CD4-positive, alpha-beta T cell (primary cell): ENCODE results near the gene SCAMP3. TPM values are rescaled to one million over a fixed set of nuclear protein-coding genes. Genes with fewer than 3 reads are reported as not detected.
A peak's percentile ranks its signal among the peaks of the same experiment; 100 is the strongest.
"Not testable (repeated sequence)": the region's sequence is repeated elsewhere in the genome, so short reads cannot be mapped to it uniquely, and the experiment has no call there.

Source experiments
- ATAC-seq: fragments of 200-7000 bp; cut with Tn5 transposase; one replicate; pipeline ENCODE4 v1.10.0; 2022; ENCODE audit warnings: mild to moderate bottlenecking; ENCODE audit not compliant: poor library complexity
- CTCF ChIA-PET: fragments of 350-600 bp; sonication (Branson Sonifier 250); formaldehyde crosslinking; loops from one replicate; lab custom pipeline; 2021; ENCODE audit warnings: antibody characterized with exemption, inconsistent platforms; lab: Charles Lee
- POLR2A ChIA-PET: fragments of 350-600 bp; sonication (Branson Sonifier 250); formaldehyde crosslinking; loops from one replicate; lab custom pipeline; 2021; ENCODE audit warnings: antibody characterized with exemption, inconsistent platforms; lab: Charles Lee
- DNase-seq, 14 experiments: peaks; one replicate each; pipeline ENCODE4 v3.0.0-alpha.2; 2013 to 2020; ENCODE audit warnings: mixed read lengths in 2 of 14
- H3K27ac ChIP-seq, 2 donors: one replicate each; pipeline versions ENCODE4 v1.5.1 to v1.7.0; 2013; ENCODE audit warnings: low read length in 2 of 2, low read depth in 1 of 2, mild to moderate bottlenecking in 1 of 2
- H3K27me3 ChIP-seq, 2 experiments: 1 replicate in 1 of 2; 2 replicates in 1 of 2; pipeline versions ENCODE4 v1.6.1 to v1.7.0; 2013; ENCODE audit warnings: low read length in 2 of 2, control low read depth in 1 of 2, mild to moderate bottlenecking in 1 of 2, moderate library complexity in 1 of 2; ENCODE audit not compliant: insufficient read depth in 2 of 2, control insufficient read depth in 1 of 2
- H3K36me3 ChIP-seq: one replicate; pipeline ENCODE4 v1.6.1; 2013; ENCODE audit warnings: low read length, control low read depth; ENCODE audit not compliant: insufficient read depth
- H3K4me1 ChIP-seq: one replicate; pipeline ENCODE4 v1.6.1; 2013; ENCODE audit warnings: low read length, control low read depth; ENCODE audit not compliant: insufficient read depth
- H3K4me3 ChIP-seq: one replicate; pipeline ENCODE4 v1.5.1; 2013; ENCODE audit warnings: mild to moderate bottlenecking, low read length, moderate library complexity
- H3K9me3 ChIP-seq, 2 experiments: 1 replicate in 1 of 2; 2 replicates in 1 of 2; pipeline versions ENCODE4 v1.6.1 to v1.7.0; 2013; ENCODE audit warnings: low read length in 2 of 2, mild to moderate bottlenecking in 2 of 2, control low read depth in 1 of 2, moderate library complexity in 1 of 2; ENCODE audit not compliant: control insufficient read depth in 1 of 2, insufficient read depth in 1 of 2
- H3K27ac Mint-ChIP-seq: one replicate; pipeline ENCODE4 v1.8.0; 2020; ENCODE audit warnings: mixed read lengths
- H3K27me3 Mint-ChIP-seq: one replicate; pipeline ENCODE4 v1.8.0; 2021; ENCODE audit warnings: mixed read lengths
- H3K36me3 Mint-ChIP-seq: one replicate; pipeline ENCODE4 v1.8.0; 2021; ENCODE audit warnings: low read depth, mixed read lengths
- H3K4me1 Mint-ChIP-seq: one replicate; pipeline ENCODE4 v1.8.0; 2021; ENCODE audit warnings: low read depth, mixed read lengths
- H3K4me3 Mint-ChIP-seq: one replicate; pipeline ENCODE4 v1.8.0; 2020; ENCODE audit warnings: mild to moderate bottlenecking, mixed read lengths
- H3K9me3 Mint-ChIP-seq: one replicate; pipeline ENCODE4 v1.8.0; 2020; ENCODE audit warnings: mixed read lengths
- CTCF ChIP-seq: fragments of 200-600 bp; IDR thresholded peaks from one replicate; pipeline ENCODE4 v1.8.0; 2022; ENCODE audit warnings: antibody characterized with exemption, mild to moderate bottlenecking
- intact Hi-C, 2 experiments: fragments of 100-400 bp; cut with DNase I in 1 of 2; cut with micrococcal nuclease in 1 of 2; formaldehyde crosslinking; loops; one replicate each; pipeline versions ENCODE4 v1.15.1 to v1.9.0; 2023 to 2025; cut with DNase I, micrococcal nuclease
- total RNA-seq, 174 experiments: library from RNA in 2 of 174; stranded (reverse) in 2 of 174; gene quantifications; one replicate each; pipeline ENCODE4 v1.2.3 and lab custom pipeline; 2021 to 2026

Gene SCAMP3
- total RNA-seq, 2 experiments from 2014 or later = 54.8 to 55.6 TPM

GRCh38 chr1:155232001-155232978, 29.9 kb downstream of the SCAMP3 start:
- CTCF ChIA-PET = interaction anchor here (0.7 kb wide), 1 partner anchor 38 kb away, joined by 3 read pairs; no protein-coding TSS in a partner anchor
- H3K27ac Mint-ChIP-seq, ATAC-seq, H3K4me3 ChIP-seq, H3K9me3 Mint-ChIP-seq, H3K27me3 ChIP-seq, POLR2A ChIA-PET, H3K9me3 ChIP-seq, H3K27ac ChIP-seq, intact Hi-C loops, DNase-seq, H3K4me3 Mint-ChIP-seq, H3K27me3 Mint-ChIP-seq: not testable (repeated sequence)
- H3K36me3 ChIP-seq = peaks cover 16% of the 10 kb centered on the region
- Mint-ChIP-seq H3K4me1 (peaks cover 18% of the 10 kb centered on the region), H3K36me3 (peaks cover 19% of the 10 kb centered on the region)
- peaks cover 24% of the 10 kb centered on the region for H3K4me1 ChIP-seq

GRCh38 chr1:155231302-155231701, 30.9 kb downstream of the SCAMP3 start:
- POLR2A ChIA-PET, intact Hi-C loops: not testable (repeated sequence)

DNA sequence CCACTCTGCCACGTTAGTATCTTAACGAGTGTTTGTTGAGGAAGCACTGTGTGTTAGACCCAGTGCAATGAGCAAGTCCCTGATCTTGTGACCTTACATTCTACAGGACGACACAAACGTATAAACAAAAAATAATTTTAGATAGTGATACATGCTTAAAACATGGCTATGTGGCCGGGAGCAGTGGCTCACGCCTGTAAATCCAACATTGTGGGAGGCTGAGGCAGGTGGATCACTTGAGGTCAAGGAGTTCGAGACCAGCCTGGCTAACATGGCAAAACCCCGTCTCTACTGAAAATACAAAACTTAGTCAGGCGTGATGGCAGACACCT, 34.1 kb downstream of the SCAMP3 start:
- Histone ChIP-seq H3K4me1 (peaks cover 25% of the 10 kb centered on the region), H3K27me3 (no peaks in the 10 kb centered on the region), H3K36me3 (peaks cover 4% of the 10 kb centered on the region), H3K4me3 (peak overlapping the region; percentile 75), H3K9me3 (no peaks in the 10 kb centered on the region), H3K27ac (peak overlapping the region; percentile 51 to 82)
- H3K4me1 Mint-ChIP-seq = peaks cover 26% of the 10 kb centered on the region
- CTCF ChIA-PET = interaction anchor here (0.7 to 3.3 kb wide), 5 partner anchors 16 to 54 kb away, joined by 4 to 23 read pairs (median 12); partner anchors contain the start of genes KRTCAP2 and TRIM46
- H3K9me3 Mint-ChIP-seq = no peaks in the 10 kb centered on the region
- POLR2A ChIA-PET = interaction anchor here (1.5 to 3.4 kb wide), 4 partner anchors 20 to 96 kb away, joined by 5 to 42 read pairs (median 14); partner anchors contain the start of genes KRTCAP2, MTX1 and THBS3
- DNase-seq = no peak
- no peak for ATAC-seq
- no peak for TF ChIP-seq CTCF
- no peaks in the 10 kb centered on the region for H3K27me3 Mint-ChIP-seq
- H3K27ac Mint-ChIP-seq = peak overlapping the region; percentile 74
- H3K4me3 Mint-ChIP-seq = peak overlapping the region; percentile 72
- H3K36me3 Mint-ChIP-seq = no peaks in the 10 kb centered on the region
- intact Hi-C loops = loop anchor here (2.0 to 5.0 kb wide), 3 partner anchors 15 to 136 kb away; no protein-coding TSS in a partner anchor

More at GRCh38 chr1:155231302-155231701, 30.9 kb downstream of the SCAMP3 start:
- not testable (repeated sequence) for H3K36me3 ChIP-seq, H3K27me3 Mint-ChIP-seq, DNase-seq, H3K4me3 ChIP-seq, ATAC-seq, H3K27ac ChIP-seq, H3K36me3 Mint-ChIP-seq, H3K27ac Mint-ChIP-seq, H3K27me3 ChIP-seq, H3K9me3 ChIP-seq, H3K9me3 Mint-ChIP-seq, H3K4me3 Mint-ChIP-seq
- CTCF ChIA-PET = interaction anchor here (0.7 kb wide), 1 partner anchor 37 kb away, joined by 3 read pairs; no protein-coding TSS in a partner anchor
- peaks cover 28% of the 10 kb centered on the region for H3K4me1 ChIP-seq
- H3K4me1 Mint-ChIP-seq = peaks cover 28% of the 10 kb centered on the region
